Caco-2 (cell line): Measurements from ENCODE around the gene ASH1L. TPM values are rescaled to one million over a fixed set of nuclear protein-coding genes. Genes with fewer than 3 reads are reported as not detected.
"Not testable (repeated sequence)": the region's sequence is repeated elsewhere in the genome, so short reads cannot be mapped to it uniquely, and the experiment has no call there.

Experiments used
- BruUV-seq: library from RNA; stranded (reverse); fragments of 400-500 nt; replicated peaks from 2 replicates; lab custom pipeline; 2021; lab: Mats Ljungman, UMichigan
- CTCF ChIA-PET: fragments of 300-600 bp; sonication (Branson Sonifier 250); formaldehyde crosslinking; loops from one replicate; lab custom pipeline; 2022; ENCODE audit warnings: antibody characterized with exemption; lab: Charles Lee
- POLR2A ChIA-PET: fragments of 300-600 bp; sonication (Branson Sonifier 250); formaldehyde crosslinking; loops from one replicate; lab custom pipeline; 2022; ENCODE audit warnings: antibody characterized with exemption; lab: Charles Lee
- DNase-seq, 2 experiments: peaks; one replicate each; pipeline versions ENCODE4 v3.0.0 to v3.0.0-alpha.2; 2020 to 2022
- H3K27me3 ChIP-seq: replicated peaks from 2 replicates; pipeline ENCODE4 v1.6.0; 2011; ENCODE audit warnings: low read length; ENCODE audit not compliant: control insufficient read depth, insufficient read depth
- H3K36me3 ChIP-seq: 2 replicates; pipeline ENCODE4 v1.5.1; 2011; ENCODE audit warnings: low read length; ENCODE audit not compliant: control insufficient read depth, insufficient read depth
- H3K4me1 ChIP-seq: fragments of 250-450 bp; sonication (Bioruptor Pico); 2 replicates; pipeline ENCODE4 v1.5.1; 2020; ENCODE audit warnings: mild to moderate bottlenecking
- H3K4me3 ChIP-seq: 2 replicates; pipeline ENCODE4 v1.5.1; 2011; ENCODE audit warnings: low read depth, mild to moderate bottlenecking, control low read depth, low read length
- H3K9me3 ChIP-seq: fragments of 250-450 bp; sonication (Bioruptor Pico); 2 replicates; pipeline ENCODE4 v1.5.1; 2020; ENCODE audit warnings: mild to moderate bottlenecking, moderate library complexity
- H3K27ac Mint-ChIP-seq: one replicate; pipeline ENCODE4 v1.8.0; 2022; ENCODE audit warnings: mixed read lengths; ENCODE audit not compliant: unreplicated experiment
- H3K27me3 Mint-ChIP-seq: one replicate; pipeline ENCODE4 v1.8.0; 2022; ENCODE audit warnings: mixed read lengths; ENCODE audit not compliant: insufficient read depth, unreplicated experiment
- H3K36me3 Mint-ChIP-seq: one replicate; pipeline ENCODE4 v1.8.0; 2022; ENCODE audit warnings: mild to moderate bottlenecking, mixed read lengths; ENCODE audit not compliant: insufficient read depth, unreplicated experiment
- H3K4me1 Mint-ChIP-seq: one replicate; pipeline ENCODE4 v1.8.0; 2022; ENCODE audit warnings: low read depth, mixed read lengths; ENCODE audit not compliant: unreplicated experiment
- H3K4me3 Mint-ChIP-seq: one replicate; pipeline ENCODE4 v1.8.0; 2022; ENCODE audit warnings: mild to moderate bottlenecking, moderate library complexity, mixed read lengths; ENCODE audit not compliant: unreplicated experiment
- H3K9me3 Mint-ChIP-seq: one replicate; pipeline ENCODE4 v1.8.0; 2022; ENCODE audit warnings: mixed read lengths; ENCODE audit not compliant: unreplicated experiment
- CTCF ChIP-seq, 2 experiments: fragments of 200-600 bp in 1 of 2; IDR thresholded peaks; 1 replicate in 1 of 2; 2 replicates in 1 of 2; pipeline versions ENCODE4 v1.5.1 to v1.8.0; 2011 to 2022; ENCODE audit warnings: antibody characterized with exemption in 1 of 2, control low read depth in 1 of 2, inconsistent platforms in 1 of 2, low read depth in 1 of 2, low read length in 1 of 2, mild to moderate bottlenecking in 1 of 2, moderate library complexity in 1 of 2; ENCODE audit not compliant: insufficient read depth in 1 of 2, severe bottlenecking in 1 of 2, unreplicated experiment in 1 of 2
- intact Hi-C: fragments of 100-400 bp; cut with micrococcal nuclease; formaldehyde crosslinking; loops from one replicate; pipeline ENCODE4 v1.10.0; 2022; ENCODE audit not compliant: unreplicated experiment
- total RNA-seq: library from RNA; stranded (reverse); gene quantifications from 2 replicates; pipeline ENCODE4 v1.2.3, GENCODE V29; 2022

ASH1L gene
- total RNA-seq, 1 experiment from 2014 or later = 39.4 TPM

GRCh38 chr1:155334962-155335361 lies 227.6 kb downstream of the ASH1L start:
- H3K9me3 ChIP-seq = no peaks in the 10 kb centered on the region
- H3K27ac Mint-ChIP-seq = no peak overlapping the region
- H3K27me3 ChIP-seq = no peaks in the 10 kb centered on the region
- H3K27me3 Mint-ChIP-seq = no peaks in the 10 kb centered on the region
- no TSS peak for BruUV-seq
- no peak overlapping the region for H3K4me3 Mint-ChIP-seq
- H3K36me3 ChIP-seq = peaks cover 4% of the 10 kb centered on the region
- peaks cover 63% of the 10 kb centered on the region for H3K36me3 Mint-ChIP-seq
- peaks cover 6% of the 10 kb centered on the region for H3K4me1 Mint-ChIP-seq
- CTCF ChIA-PET = no interaction called here
- no peak overlapping the region for H3K4me3 ChIP-seq
- no peak for DNase-seq
- POLR2A ChIA-PET = no interaction called here
- no peak for TF ChIP-seq CTCF (IDR thresholded peaks at IDR 0.05; ENCODE audit: insufficient read depth in 1 of 2, low read depth in 1 of 2, low read length in 1 of 2, severe bottlenecking in 1 of 2, unreplicated experiment in 1 of 2)
- intact Hi-C loops = no loop called here
- no peaks in the 10 kb centered on the region for H3K9me3 Mint-ChIP-seq
- no peaks in the 10 kb centered on the region for H3K4me1 ChIP-seq

- Histone ChIP-seq H3K36me3 (peaks cover 3% of the 10 kb centered on the region; the same call in 1 of the 2 replicates), H3K9me3 (no peaks in the 10 kb centered on the region), H3K4me1 (peaks cover 5% of the 10 kb centered on the region; the same call in 1 of the 2 replicates), H3K4me3 (no peak overlapping the region), H3K27me3 (no peaks in the 10 kb centered on the region)
- H3K4me1 Mint-ChIP-seq = peaks cover 16% of the 10 kb centered on the region
- POLR2A ChIA-PET = interaction anchor here (0.5 kb wide), 1 partner anchor 278 kb away, joined by 6 read pairs; no protein-coding TSS in a partner anchor
- H3K27ac Mint-ChIP-seq = no peak overlapping the region
- no peak for DNase-seq
- H3K36me3 Mint-ChIP-seq = peaks cover 82% of the 10 kb centered on the region
- no peaks in the 10 kb centered on the region for H3K27me3 Mint-ChIP-seq
- no peaks in the 10 kb centered on the region for H3K9me3 Mint-ChIP-seq
- TF ChIP-seq CTCF (IDR thresholded peaks at IDR 0.05; ENCODE audit: insufficient read depth in 1 of 2, low read depth in 1 of 2, low read length in 1 of 2, severe bottlenecking in 1 of 2, unreplicated experiment in 1 of 2) = no peak
- intact Hi-C loops = loop anchor here (10.0 kb wide), 1 partner anchor 265 kb away; no protein-coding TSS in a partner anchor
- BruUV-seq = no TSS peak
- H3K4me3 Mint-ChIP-seq = no peak overlapping the region
- CTCF ChIA-PET = no interaction called here
Measured at GRCh38 chr1:155329980-155330598, 232.5 kb downstream of the ASH1L start.

- H3K4me1 ChIP-seq, H3K4me3 ChIP-seq, DNase-seq, POLR2A ChIA-PET, H3K27me3 ChIP-seq, H3K9me3 ChIP-seq, BruUV-seq, H3K27ac Mint-ChIP-seq, H3K36me3 ChIP-seq, H3K9me3 Mint-ChIP-seq, H3K4me3 Mint-ChIP-seq, H3K27me3 Mint-ChIP-seq: not testable (repeated sequence)
- CTCF ChIA-PET = interaction anchor here (0.7 to 0.9 kb wide), 2 partner anchors 78 to 81 kb away, joined by 4 read pairs; no protein-coding TSS in a partner anchor
- H3K36me3 Mint-ChIP-seq = peaks cover 88% of the 10 kb centered on the region
- intact Hi-C loops = loop anchor here (10.0 kb wide), 1 partner anchor 266 kb away; no protein-coding TSS in a partner anchor
- peaks cover 16% of the 10 kb centered on the region for H3K4me1 Mint-ChIP-seq
Measured at GRCh38 chr1:155328856-155329255, 233.7 kb downstream of the ASH1L start.
